Motor neuron (in vitro differentiated cells): ENCODE measurements around the gene YBEY. TPM values are rescaled to one million over a fixed set of nuclear protein-coding genes. Genes with fewer than 3 reads are reported as not detected.

ENCODE experiments used
- ATAC-seq, 8 experiments: fragments of 200-7000 bp; cut with Tn5 transposase; replicated peaks in 6 of 8; 2 replicates each; pipeline ENCODE4 v1.8.0; 2021; ENCODE audit warnings: mild to moderate bottlenecking in 8 of 8, moderate library complexity in 8 of 8
- H3K27ac ChIP-seq, 2 donors: fragments of 250-450 bp; sonication (Bioruptor Pico); 2 replicates each; pipeline ENCODE4 v1.9.0; 2021; ENCODE audit warnings: antibody characterized with exemption in 2 of 2, mild to moderate bottlenecking in 2 of 2, moderate library complexity in 1 of 2
- H3K4me1 ChIP-seq, 2 donors: fragments of 250-450 bp; sonication (Bioruptor Pico); replicated peaks in 1 of 2; 2 replicates each; pipeline ENCODE4 v1.6.1; 2021; ENCODE audit warnings: antibody characterized with exemption in 2 of 2, mild to moderate bottlenecking in 2 of 2, moderate library complexity in 1 of 2
- H3K4me3 ChIP-seq, 5 donors: fragments of 250-450 bp; sonication (Bioruptor Pico); 2 replicates each; pipeline ENCODE4 v1.9.0; 2021; ENCODE audit warnings: antibody characterized with exemption in 5 of 5, mild to moderate bottlenecking in 5 of 5, moderate library complexity in 4 of 5
- WGBS, 10 experiments: fragments of 450-650 bp; shearing (Covaris generic); methylation state at CpG; one replicate each; pipeline ENCODE4 v1.0.0; 2022; 5-methylcytosine and 5-hydroxymethylcytosine counted together
- in situ Hi-C, 9 experiments: fragments of 400-800 bp; cut with MboI; loops; one replicate each; pipeline ENCODE4 v1.15.0; 2021; ENCODE audit warnings: low sequenced_read_pairs in 9 of 9, low pct_unique_long_range_greater_than_20kb in 2 of 9; ENCODE audit not compliant: unreplicated experiment in 9 of 9
- total RNA-seq, 8 experiments: library from RNA; unstranded; fragments of 300-600 nt; gene quantifications; 2 replicates each; pipeline versions ENCODE4 v1.2.3 to v1.2.4, GENCODE V29; 2022

YBEY gene
- total RNA-seq, 8 experiments from 2014 or later: 19.4 to 43.8 (median 32.7) TPM

DNA sequence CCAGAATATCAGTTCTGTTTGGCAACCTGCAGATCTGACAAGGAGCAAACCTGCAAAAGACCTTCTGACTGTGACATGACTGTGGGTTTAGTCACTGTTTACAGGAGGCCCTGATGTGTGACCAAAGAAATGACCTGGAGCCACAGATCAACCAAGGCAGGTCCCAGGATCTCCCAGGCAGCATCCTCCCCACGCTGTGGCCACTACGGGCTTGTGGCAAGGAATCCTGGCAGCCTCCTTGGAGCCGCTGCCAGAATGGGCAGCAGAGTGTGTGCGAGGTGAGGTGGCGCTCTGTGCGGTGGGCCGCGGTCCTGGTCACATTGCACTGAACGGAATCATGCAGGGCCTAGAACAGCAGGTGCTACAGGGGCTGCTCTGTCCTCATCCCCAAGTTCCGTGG is 16.7 kb upstream of the YBEY start:
- in situ Hi-C loops: no loop called here
- ATAC-seq: no peak
- H3K4me1 ChIP-seq: no peaks in the 10 kb centered on the region
- 82 to 100% (median 100%) methylated on average over 1 to 8 of the region's 10 CpGs; no CpG with 5 or more reads in 1 of the 10 experiments for WGBS, 10 experiments
- no peak overlapping the region for H3K4me3 ChIP-seq
- H3K27ac ChIP-seq: no peak overlapping the region

DNA sequence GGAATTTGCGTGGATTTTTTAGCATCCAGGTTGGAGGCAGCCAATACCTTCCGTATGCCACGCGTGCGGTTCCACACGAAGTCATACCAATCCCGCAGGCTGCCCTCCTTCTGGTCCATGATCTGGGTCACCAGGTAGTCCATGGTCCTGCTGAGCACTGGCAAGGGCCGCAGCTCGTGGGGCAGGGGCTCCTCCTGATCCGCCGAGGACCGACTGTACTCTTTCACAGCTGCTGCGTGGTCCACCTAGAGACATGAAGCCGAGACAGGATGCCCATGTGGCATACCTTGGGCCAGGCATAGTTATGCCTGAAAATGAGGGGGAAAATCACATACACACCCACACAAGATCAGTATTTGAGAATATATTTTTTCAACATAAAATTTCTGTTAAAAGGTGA is 12.8 kb upstream of the YBEY start:
- in situ Hi-C loops: no loop called here
- no peak overlapping the region for H3K27ac ChIP-seq
- no peaks in the 10 kb centered on the region for H3K4me1 ChIP-seq
- 86 to 100% (median 97%) methylated on average over 1 to 14 of the region's 14 CpGs; no CpG with 5 or more reads in 1 of the 10 experiments for WGBS, 10 experiments
- no peak for ATAC-seq
- no peak overlapping the region for H3K4me3 ChIP-seq

DNA sequence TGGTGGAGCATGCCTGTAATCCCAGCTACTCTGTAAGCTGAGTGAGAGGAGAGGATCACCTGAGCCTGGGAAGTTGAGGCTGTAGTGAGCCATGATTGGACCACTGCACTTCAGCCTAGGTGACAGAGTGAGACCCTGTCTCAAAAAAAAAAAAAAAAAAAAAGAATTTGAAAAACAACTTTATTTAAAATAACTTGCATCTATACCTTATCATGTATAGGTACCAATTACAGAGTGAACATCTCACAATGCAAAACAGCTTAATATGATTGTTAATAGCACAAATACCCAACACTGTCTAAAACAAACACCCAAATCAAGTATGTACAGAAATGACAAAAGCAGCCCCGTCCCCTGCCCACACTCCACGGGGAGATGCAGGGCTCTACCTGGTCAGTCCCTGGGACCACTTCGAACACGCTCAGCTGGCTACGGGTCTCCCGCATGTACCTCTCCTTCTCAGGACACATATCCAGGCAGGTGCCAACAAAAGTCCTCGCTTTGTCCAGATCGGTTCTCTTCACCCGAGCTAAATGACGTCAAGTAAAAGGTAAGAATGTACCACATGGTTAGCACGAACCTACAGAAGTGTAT is 11.2 kb upstream of the YBEY start:
- 88 to 100% (median 92%) methylated on average over 3 to 11 of the region's 11 CpGs; no CpG with 5 or more reads in 2 of the 10 experiments for WGBS, 10 experiments
- no peak overlapping the region for H3K4me3 ChIP-seq
- H3K4me1 ChIP-seq: no peaks in the 10 kb centered on the region
- in situ Hi-C loops: no loop called here
- H3K27ac ChIP-seq: no peak overlapping the region
- no peak for ATAC-seq

DNA sequence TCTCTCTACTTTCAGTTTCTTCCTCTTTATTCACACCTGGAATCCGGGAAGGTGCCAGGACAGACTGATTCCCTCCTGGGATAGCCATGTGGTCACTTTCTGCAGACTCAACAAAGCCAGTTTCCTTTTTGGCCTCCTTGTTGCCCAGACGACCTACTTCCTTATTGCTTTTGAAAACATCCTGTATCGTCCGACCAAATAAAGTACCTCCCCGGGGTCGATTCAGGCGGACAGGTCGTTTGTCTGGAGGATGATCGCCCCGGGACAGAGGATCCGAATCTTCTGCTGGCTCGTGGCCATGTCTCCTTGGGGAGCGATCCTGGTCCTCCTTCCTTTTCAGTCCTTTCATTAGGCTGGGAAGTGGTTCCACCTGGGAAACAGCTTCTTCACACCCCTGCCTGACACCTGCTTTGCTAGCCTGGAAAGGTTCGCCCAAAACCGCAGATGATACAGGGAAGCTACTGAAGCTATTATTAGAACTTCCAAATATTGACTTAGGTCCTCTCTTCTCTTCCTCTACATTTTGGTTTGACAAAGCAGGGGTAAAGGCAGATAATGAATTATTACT is 2.0 kb upstream of the YBEY start:
- no peak overlapping the region for H3K4me3 ChIP-seq
- no peak for ATAC-seq
- no peak overlapping the region for H3K27ac ChIP-seq
- peaks cover 39 to 41% of the 10 kb centered on the region in 2 donors for H3K4me1 ChIP-seq
- in situ Hi-C loops: no loop called here
- WGBS, 10 experiments: 81 to 96% (median 92%) methylated on average over 3 to 12 of the region's 15 CpGs; no CpG with 5 or more reads in 3 of the 10 experiments

DNA sequence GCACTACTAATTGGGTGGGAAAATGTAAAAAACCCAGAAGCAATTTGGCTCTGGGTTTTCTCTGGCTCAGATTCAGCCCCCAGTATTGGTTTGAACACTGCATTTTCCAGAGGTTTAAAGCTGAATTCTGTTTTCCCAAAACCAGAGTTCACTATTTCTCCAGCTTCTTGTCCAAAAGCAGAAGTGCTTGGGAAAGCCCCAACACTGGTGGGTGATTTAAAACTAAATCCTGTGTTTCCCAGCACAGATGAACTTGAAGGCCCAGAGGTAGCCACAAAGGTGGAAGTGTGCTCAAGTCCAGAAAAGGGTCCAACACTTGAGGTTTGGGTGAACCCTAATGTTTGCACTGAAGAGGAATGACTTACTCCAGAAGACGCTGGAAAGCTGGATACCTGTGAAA is 1.4 kb upstream of the YBEY start:
- 73 to 100% (median 100%) methylated on average over 1 of the region's 1 CpG; no CpG with 5 or more reads in 6 of the 10 experiments for WGBS, 10 experiments
- Histone ChIP-seq H3K4me3 (peak overlapping the region in 4 of 5 donors; percentile 60 to 100 (median 92)), H3K4me1 (peaks cover 39 to 44% of the 10 kb centered on the region in 2 donors), H3K27ac (no peak overlapping the region)
- no peak for ATAC-seq
- in situ Hi-C loops: no loop called here

DNA sequence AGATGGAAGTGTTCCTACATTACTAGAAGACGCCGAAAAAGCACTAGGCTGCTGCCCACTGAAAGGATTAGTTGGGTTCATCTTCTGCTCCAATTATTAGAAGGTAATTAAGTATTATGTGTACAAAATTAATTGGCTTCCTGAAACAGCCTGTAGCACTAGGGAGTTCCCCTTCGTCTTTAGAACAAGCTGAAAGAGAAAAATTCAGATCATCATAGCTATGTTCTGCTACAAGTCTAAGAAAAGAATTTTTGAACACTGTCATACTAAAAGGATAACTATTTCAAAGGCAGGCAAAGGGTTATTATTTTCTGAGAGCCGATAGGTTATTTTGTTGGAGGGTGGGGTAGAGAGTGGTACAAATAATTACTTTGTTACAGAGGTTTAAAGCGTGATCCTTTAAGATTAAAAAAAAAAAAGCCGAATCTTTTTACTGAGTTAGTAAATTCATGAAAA is 908 bp upstream of the YBEY start, which contains the start of gene MCM3AP:
MCM3AP (minus strand) TSS at position 406 of the 456 bp plus-strand sequence; CDS start at position 81, 325 bp downstream.
- 0 to 62% (median 13%) methylated on average over 2 to 6 of the region's 6 CpGs; no CpG with 5 or more reads in 1 of the 10 experiments for WGBS, 10 experiments
- in situ Hi-C loops: no loop called here
- Histone ChIP-seq H3K27ac (peak within 1 kb of the TSS; percentile 93 to 97), H3K4me3 (peak within 1 kb of the TSS; percentile 60 to 100 (median 90)), H3K4me1 (peaks cover 39 to 44% of the 10 kb centered on the region in 2 donors)
- no peak for ATAC-seq

DNA sequence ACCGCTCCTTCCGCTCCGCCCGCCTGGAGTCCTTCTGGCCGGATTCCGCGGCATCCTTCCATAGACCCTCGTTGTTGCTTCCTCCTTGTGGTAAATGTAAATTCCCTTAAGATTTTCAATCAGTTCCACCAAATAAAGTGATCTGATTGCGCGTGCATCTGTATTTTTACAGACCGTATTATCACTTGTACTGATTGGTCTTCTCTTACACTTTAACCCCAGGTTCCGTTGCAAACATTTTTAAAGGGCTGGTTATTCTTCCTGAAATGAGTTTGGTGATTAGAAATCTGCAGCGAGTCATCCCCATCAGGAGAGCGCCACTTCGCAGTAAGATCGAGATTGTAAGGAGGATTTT is 483 bp downstream of the YBEY start:
- peak overlapping the region; percentile 60 to 100 (median 90) for H3K4me3 ChIP-seq
- peak overlapping the region; percentile 93 to 97 for H3K27ac ChIP-seq
- no peak for ATAC-seq
- in situ Hi-C loops: no loop called here
- WGBS, 10 experiments: 0 to 8% (median 0%) methylated on average over 1 to 9 of the region's 16 CpGs; no CpG with 5 or more reads in 1 of the 10 experiments
- peaks cover 38% of the 10 kb centered on the region in 2 donors for H3K4me1 ChIP-seq

DNA sequence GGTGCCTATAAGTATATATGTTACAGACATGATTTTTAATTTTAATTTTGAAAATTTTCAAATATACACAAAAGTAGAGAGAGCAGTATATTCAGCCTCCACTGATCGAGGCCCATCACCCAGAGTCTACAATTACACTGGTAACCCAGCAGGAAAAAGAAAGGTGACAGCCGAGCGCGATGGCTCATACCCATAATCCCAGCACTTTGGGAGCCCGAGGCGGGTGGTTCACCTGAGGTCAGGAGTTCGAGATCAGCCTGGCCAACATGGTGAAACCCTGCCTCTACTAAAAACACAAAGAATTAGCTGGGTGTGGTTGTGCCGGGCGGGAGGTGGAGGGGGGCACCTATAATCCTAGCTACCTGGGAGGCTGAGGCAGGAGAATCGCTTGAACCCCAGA is 1.4 kb downstream of the YBEY start:
- WGBS, 10 experiments: 57 to 100% (median 86%) methylated on average over 1 to 9 of the region's 10 CpGs; no CpG with 5 or more reads in 1 of the 10 experiments
- peak overlapping the region in 1 of 2 donors; percentile 97 for H3K27ac ChIP-seq
- in situ Hi-C loops: no loop called here
- H3K4me3 ChIP-seq: peak overlapping the region; percentile 60 to 100 (median 90)
- peaks cover 30 to 38% of the 10 kb centered on the region in 2 donors for H3K4me1 ChIP-seq
- ATAC-seq: no peak

DNA sequence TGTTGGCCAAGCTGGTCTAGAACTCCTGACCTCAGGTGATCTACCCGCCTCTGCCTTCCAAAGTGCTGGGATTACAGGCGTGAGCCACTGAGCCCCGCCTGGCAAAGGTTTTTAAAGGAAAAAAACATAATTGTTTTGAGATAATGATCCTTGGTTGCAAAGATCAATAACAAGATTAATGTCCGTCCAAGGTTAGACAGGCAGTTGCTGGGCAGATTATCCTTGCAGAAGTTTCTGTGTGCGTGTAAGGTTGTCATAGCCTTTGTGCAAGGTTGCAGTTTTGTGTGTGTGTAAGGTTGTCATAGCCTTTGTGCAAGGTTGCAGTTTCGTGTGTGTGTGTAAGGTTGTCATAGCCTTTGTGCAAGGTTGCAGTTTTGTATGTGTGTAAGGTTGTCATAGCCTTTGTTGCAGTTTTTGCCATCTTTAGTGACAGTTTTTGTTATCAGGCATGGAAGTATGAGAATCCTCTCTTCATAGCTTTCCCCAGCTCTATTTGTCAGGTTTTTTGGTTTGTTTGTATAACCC is 3.6 kb downstream of the YBEY start:
- 33 to 87% (median 47%) methylated on average over 1 to 5 of the region's 6 CpGs; no CpG with 5 or more reads in 2 of the 10 experiments for WGBS, 10 experiments
- Histone ChIP-seq H3K4me3 (no peak overlapping the region), H3K27ac (no peak overlapping the region), H3K4me1 (peaks cover 13 to 19% of the 10 kb centered on the region in 2 donors)
- no peak for ATAC-seq
- in situ Hi-C loops: no loop called here

DNA sequence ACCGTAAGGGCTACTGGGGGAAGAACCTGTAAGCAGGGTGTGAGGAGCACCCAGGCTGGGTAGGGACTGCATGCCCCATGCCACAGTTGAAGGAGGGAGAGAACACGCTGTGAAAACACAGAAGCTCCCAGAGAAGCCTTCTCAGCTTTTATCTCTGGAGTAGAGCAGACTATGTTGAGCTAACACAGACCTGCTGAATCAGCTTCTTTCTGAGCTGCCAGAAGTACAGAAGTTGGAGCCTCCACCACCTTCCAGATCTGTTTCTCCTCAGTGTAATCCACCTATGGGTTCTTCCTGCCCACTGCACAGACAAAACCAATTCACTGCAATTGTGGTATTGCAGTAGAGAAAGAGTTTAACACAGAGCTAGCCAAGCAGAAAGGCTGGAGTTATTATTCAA is 5.4 kb downstream of the YBEY start:
- in situ Hi-C loops: no loop called here
- no peak for ATAC-seq
- 100% methylated on average over 1 to 2 of the region's 2 CpGs; no CpG with 5 or more reads in 4 of the 10 experiments for WGBS, 10 experiments
- peaks cover 14 to 16% of the 10 kb centered on the region in 2 donors for H3K4me1 ChIP-seq
- H3K4me3 ChIP-seq: no peak overlapping the region
- no peak overlapping the region for H3K27ac ChIP-seq

DNA sequence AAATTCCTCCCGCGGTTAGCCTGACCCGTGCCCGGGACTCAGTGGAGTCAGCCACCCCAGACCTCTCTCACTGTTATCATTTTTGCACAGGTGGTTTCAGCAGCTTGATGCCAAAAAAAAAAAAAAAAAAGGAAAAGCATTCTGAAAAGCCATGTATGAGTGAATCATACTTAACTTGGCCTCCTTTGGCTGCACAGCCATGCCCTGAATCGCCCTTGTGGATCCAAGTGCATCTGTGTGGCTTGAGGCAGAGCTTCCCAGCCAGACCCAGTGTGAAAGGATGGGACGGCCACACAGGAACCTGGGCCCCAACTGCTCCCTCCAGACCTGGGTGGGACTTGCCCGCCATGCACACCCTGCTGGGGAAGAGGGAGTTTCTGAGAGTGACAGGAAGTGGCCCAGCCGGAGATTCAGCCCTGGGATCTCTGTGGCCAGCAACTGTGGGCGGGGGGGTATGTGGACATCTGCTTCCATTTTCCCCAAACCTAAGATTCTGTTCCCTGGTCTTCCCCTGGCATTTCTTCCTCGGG is 8.6 kb downstream of the YBEY start:
- peaks cover 8 to 18% of the 10 kb centered on the region in 2 donors for H3K4me1 ChIP-seq
- WGBS, 10 experiments: 20 to 92% (median 65%) methylated on average over 1 to 2 of the region's 10 CpGs; no CpG with 5 or more reads in 6 of the 10 experiments
- no peak overlapping the region for H3K27ac ChIP-seq
- H3K4me3 ChIP-seq: no peak overlapping the region
- ATAC-seq: peak in 5 of 8 experiments; percentile 7 to 57 (median 22)
- in situ Hi-C loops: no loop called here

DNA sequence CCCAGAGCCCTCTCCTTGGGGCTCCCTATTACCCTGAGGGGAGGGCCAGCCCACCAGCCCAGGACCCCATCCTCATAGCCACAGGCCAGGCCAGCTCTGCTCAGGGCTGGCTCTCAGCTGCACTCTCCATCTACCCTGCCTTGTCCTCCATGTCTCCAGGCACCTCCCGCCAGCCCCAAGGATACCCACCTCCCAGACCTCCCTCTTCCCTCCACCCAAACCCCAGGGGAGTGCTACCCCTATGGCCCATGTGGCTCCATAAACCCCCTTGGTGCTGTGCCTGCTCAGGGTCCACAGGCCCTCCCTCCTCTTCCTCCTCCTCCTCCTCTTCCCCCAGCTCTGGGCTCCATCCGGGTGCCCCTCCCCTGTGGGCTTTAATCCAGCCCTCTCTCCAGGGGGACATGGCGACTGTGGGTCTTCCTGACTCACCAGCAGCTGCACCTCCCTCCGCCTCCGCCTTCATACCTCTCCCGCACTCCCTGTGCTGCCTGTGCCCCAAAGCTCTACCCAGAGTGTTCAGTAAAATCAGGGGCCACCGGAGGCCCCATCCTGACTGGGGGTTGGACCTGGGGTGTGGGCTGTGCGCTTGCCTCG is 9.1 kb downstream of the YBEY start:
- in situ Hi-C loops: no loop called here
- no peak overlapping the region for H3K4me3 ChIP-seq
- no CpG with 5 or more reads among the region's 9 CpGs for WGBS, 10 experiments

More for the DNA sequence above, 9.1 kb downstream of the YBEY start:
- Histone ChIP-seq H3K4me1 (peaks cover 8 to 18% of the 10 kb centered on the region in 2 donors), H3K27ac (no peak overlapping the region)
- ATAC-seq: peak in 7 of 8 experiments; percentile 3 to 33 (median 22)
